ENCODE data around the gene BSN. TPM values are rescaled to one million over a fixed set of nuclear protein-coding genes. Genes with fewer than 3 reads are reported as not detected.
A peak's percentile ranks its signal among the peaks of the same experiment; 100 is the strongest.
"Not testable (repeated sequence)": the region's sequence is repeated elsewhere in the genome, so short reads cannot be mapped to it uniquely, and the experiment has no call there.

BSN gene
- total RNA-seq, 2 experiments from 2014 or later = 0.03 to 0.27 TPM

- intact Hi-C loops (cut with micrococcal nuclease; ENCODE audit: unreplicated experiment); H3K27ac ChIP-seq (ENCODE audit: low read depth, low read length, poor library complexity, severe bottlenecking); CTCF ChIA-PET (ENCODE audit: unreplicated experiment); H3K9me2 ChIP-seq (ENCODE audit: insufficient read depth, low read length); H4K20me1 ChIP-seq (ENCODE audit: insufficient read depth, low read length); H3K4me2 ChIP-seq (ENCODE audit: low read length); H3K9me3 ChIP-seq (ENCODE audit: low read length); POLR2A ChIA-PET; BruUV-seq (replicated peaks); H2AFZ ChIP-seq (ENCODE audit: low read length); H3K79me2 ChIP-seq (ENCODE audit: insufficient read depth, low read depth, low read length); DNase-seq (ENCODE audit: low spot score); H3K4me3 ChIP-seq (ENCODE audit: low read depth, low read length, poor library complexity, severe bottlenecking): not testable (repeated sequence)
- peaks cover 15% of the 10 kb centered on the region; the same call in 1 of the 2 replicates for H3K36me3 ChIP-seq (ENCODE audit: insufficient read depth, low read length)
- H3K4me1 ChIP-seq (ENCODE audit: insufficient read depth, low read length, poor library complexity, severe bottlenecking) = peaks cover 11% of the 10 kb centered on the region
Observed at GRCh38 chr3:49687424-49687795, 133.1 kb downstream of the BSN start.

GRCh38 chr3:49688338-49689045 lies 134.2 kb downstream of the BSN start:
- H3K9me3 ChIP-seq (ENCODE audit: low read length); CTCF ChIA-PET (ENCODE audit: unreplicated experiment); POLR2A ChIA-PET; H3K9me2 ChIP-seq (ENCODE audit: insufficient read depth, low read length); H4K20me1 ChIP-seq (ENCODE audit: insufficient read depth, low read length); H3K79me2 ChIP-seq (ENCODE audit: insufficient read depth, low read depth, low read length); DNase-seq (ENCODE audit: low spot score); H3K36me3 ChIP-seq (ENCODE audit: insufficient read depth, low read length); intact Hi-C loops (cut with micrococcal nuclease; ENCODE audit: unreplicated experiment); BruUV-seq (replicated peaks): not testable (repeated sequence)
- peak overlapping the region; percentile 22 for H3K27ac ChIP-seq (ENCODE audit: low read depth, low read length, poor library complexity, severe bottlenecking)
- peak overlapping the region; percentile 82 for H3K4me3 ChIP-seq (ENCODE audit: low read depth, low read length, poor library complexity, severe bottlenecking)
- H2AFZ ChIP-seq (ENCODE audit: low read length) = peak overlapping the region; percentile 63; the same call in 1 of the 2 replicates
- peak overlapping the region; percentile 93 for H3K4me2 ChIP-seq (ENCODE audit: low read length)
- peaks cover 11% of the 10 kb centered on the region for H3K4me1 ChIP-seq (ENCODE audit: insufficient read depth, low read length, poor library complexity, severe bottlenecking)

GRCh38 chr3:49689046-49689907 lies 135.0 kb downstream of the BSN start, which contains the start of the genes MST1 and RNF123:
Gene MST1, minus strand, starts transcription at chr3:49689474. Its CDS starts 783 bp downstream, at chr3:49688691.
Gene RNF123, plus strand, starts transcription at chr3:49689557. Its CDS starts 1,609 bp downstream, at chr3:49691166.
- BruUV-seq (replicated peaks) = TSS peak; percentile 94
- POLR2A ChIA-PET = no interaction called here
- Histone ChIP-seq H3K79me2 (ENCODE audit: insufficient read depth, low read depth, low read length) (peaks cover 7% of the 10 kb centered on the region; the same call in 1 of the 2 replicates), H3K9me3 (ENCODE audit: low read length) (no peaks in the 10 kb centered on the region), H3K4me2 (ENCODE audit: low read length) (peak within 1 kb of the TSS; percentile 93), H3K36me3 (ENCODE audit: insufficient read depth, low read length) (no peaks in the 10 kb centered on the region), H4K20me1 (ENCODE audit: insufficient read depth, low read length) (no peaks in the 10 kb centered on the region), H3K4me1 (ENCODE audit: insufficient read depth, low read length, poor library complexity, severe bottlenecking) (peaks cover 11% of the 10 kb centered on the region), H3K27ac (ENCODE audit: low read depth, low read length, poor library complexity, severe bottlenecking) (peak within 1 kb of the TSS; percentile 22), H3K4me3 (ENCODE audit: low read depth, low read length, poor library complexity, severe bottlenecking) (peak within 1 kb of the TSS; percentile 82), H2AFZ (ENCODE audit: low read length) (peak within 1 kb of the TSS; percentile 63), H3K9me2 (ENCODE audit: insufficient read depth, low read length) (no peaks in the 10 kb centered on the region)
- CTCF ChIA-PET (ENCODE audit: unreplicated experiment) = no interaction called here
- peak; percentile 95 for DNase-seq (ENCODE audit: low spot score)
- TF ChIP-seq EZH2phosphoT487 (IDR thresholded peaks at IDR 0.05; ENCODE audit: borderline replicate concordance, low read depth, low read length) (no peak), CTCF (conservative IDR thresholded peaks at IDR 0.05; ENCODE audit: low read length) (peak; percentile 60)
- intact Hi-C loops (cut with micrococcal nuclease; ENCODE audit: unreplicated experiment) = no loop called here

- H3K9me2 ChIP-seq (ENCODE audit: insufficient read depth, low read length); BruUV-seq (replicated peaks); CTCF ChIA-PET (ENCODE audit: unreplicated experiment); POLR2A ChIA-PET; H4K20me1 ChIP-seq (ENCODE audit: insufficient read depth, low read length); H3K9me3 ChIP-seq (ENCODE audit: low read length); H3K79me2 ChIP-seq (ENCODE audit: insufficient read depth, low read depth, low read length); intact Hi-C loops (cut with micrococcal nuclease; ENCODE audit: unreplicated experiment); H3K36me3 ChIP-seq (ENCODE audit: insufficient read depth, low read length); DNase-seq (ENCODE audit: low spot score): not testable (repeated sequence)
- Histone ChIP-seq H2AFZ (ENCODE audit: low read length) (peak overlapping the region; percentile 63), H3K4me1 (ENCODE audit: insufficient read depth, low read length, poor library complexity, severe bottlenecking) (peaks cover 11% of the 10 kb centered on the region), H3K27ac (ENCODE audit: low read depth, low read length, poor library complexity, severe bottlenecking) (peak overlapping the region; percentile 11), H3K4me3 (ENCODE audit: low read depth, low read length, poor library complexity, severe bottlenecking) (peak overlapping the region; percentile 82), H3K4me2 (ENCODE audit: low read length) (peak overlapping the region; percentile 93)
Observed at GRCh38 chr3:49689908-49690624, 135.8 kb downstream of the BSN start.

GRCh38 chr3:49690856-49691255 lies 136.6 kb downstream of the BSN start:
- H3K36me3 ChIP-seq (ENCODE audit: insufficient read depth, low read length); H3K79me2 ChIP-seq (ENCODE audit: insufficient read depth, low read depth, low read length); H3K9me3 ChIP-seq (ENCODE audit: low read length); H3K9me2 ChIP-seq (ENCODE audit: insufficient read depth, low read length); CTCF ChIA-PET (ENCODE audit: unreplicated experiment); DNase-seq (ENCODE audit: low spot score); BruUV-seq (replicated peaks); H4K20me1 ChIP-seq (ENCODE audit: insufficient read depth, low read length); H2AFZ ChIP-seq (ENCODE audit: low read length); intact Hi-C loops (cut with micrococcal nuclease; ENCODE audit: unreplicated experiment); H3K27ac ChIP-seq (ENCODE audit: low read depth, low read length, poor library complexity, severe bottlenecking): not testable (repeated sequence)
- Histone ChIP-seq H3K4me1 (ENCODE audit: insufficient read depth, low read length, poor library complexity, severe bottlenecking) (peaks cover 11% of the 10 kb centered on the region), H3K4me3 (ENCODE audit: low read depth, low read length, poor library complexity, severe bottlenecking) (peak overlapping the region; percentile 82), H3K4me2 (ENCODE audit: low read length) (peak overlapping the region; percentile 93; the same call in 1 of the 2 replicates)
- POLR2A ChIA-PET = interaction anchor here (0.6 kb wide), 1 partner anchor 19 kb away, joined by 3 read pairs; no protein-coding TSS in a partner anchor

Data from OCI-LY7 (cell line).